SK-N-SH treated with all-trans-retinoic acid at 6 μM for 48 hours (cell line): ENCODE measurements around the gene CERS2.

ENCODE experiments used
- ATAC-seq: fragments of 200-7000 bp; cut with Tn5 transposase; 3 replicates; pipeline ENCODE4 v1.9.1; 2020; ENCODE audit warnings: mild to moderate bottlenecking, moderate library complexity
- ARNTL ChIP-seq: fragments of 450-650 bp; formaldehyde crosslinking; IDR thresholded peaks from 2 replicates; pipeline ENCODE4 v1.5.0; 2020; ENCODE audit warnings: low read depth, mild to moderate bottlenecking, moderate library complexity, borderline replicate concordance
- BACH2 ChIP-seq: fragments of 250-450 bp; sonication (Bioruptor Pico); IDR thresholded peaks from 2 replicates; pipeline ENCODE4 v1.9.0; 2021; ENCODE audit warnings: mild to moderate bottlenecking, borderline replicate concordance
- CREB5 ChIP-seq: fragments of 250-450 bp; sonication (Bioruptor Pico); IDR thresholded peaks from 2 replicates; pipeline ENCODE4 v1.5.1; 2020; ENCODE audit warnings: low read depth, mild to moderate bottlenecking, moderate library complexity
- CSDC2 ChIP-seq: fragments of 250-450 bp; sonication (Bioruptor Pico); IDR thresholded peaks from 2 replicates; pipeline ENCODE4 v1.5.0; 2020; ENCODE audit warnings: mild to moderate bottlenecking, moderate library complexity
- ESRRG ChIP-seq: fragments of 250-450 bp; sonication (Bioruptor Pico); IDR thresholded peaks from 2 replicates; pipeline ENCODE4 v1.6.1; 2021; ENCODE audit warnings: mild to moderate bottlenecking
- GLIS3 ChIP-seq: fragments of 250-450 bp; sonication (Bioruptor Pico); IDR thresholded peaks from 2 replicates; pipeline ENCODE4 v1.5.0; 2020; ENCODE audit warnings: mild to moderate bottlenecking, moderate library complexity
- ISL1 ChIP-seq: fragments of 250-450 bp; sonication (Bioruptor Pico); IDR thresholded peaks from 2 replicates; pipeline ENCODE4 v2.1.2; 2022; ENCODE audit warnings: mild to moderate bottlenecking, moderate library complexity
- OSR1 ChIP-seq: fragments of 250-450 bp; sonication (Bioruptor Pico); IDR thresholded peaks from 2 replicates; pipeline ENCODE4 v1.8.0; 2022; ENCODE audit warnings: moderate library complexity, mild to moderate bottlenecking, inconsistent platforms
- PATZ1 ChIP-seq: fragments of 250-450 bp; sonication (Bioruptor Pico); IDR thresholded peaks from 2 replicates; pipeline ENCODE4 v1.8.0; 2020; ENCODE audit warnings: mild to moderate bottlenecking, moderate library complexity, borderline replicate concordance
- PPARA ChIP-seq: fragments of 250-450 bp; sonication (Bioruptor Pico); IDR thresholded peaks from 2 replicates; pipeline ENCODE4 v1.5.0; 2020; ENCODE audit warnings: mild to moderate bottlenecking, borderline replicate concordance
- SNAI2 ChIP-seq: fragments of 250-450 bp; sonication (Bioruptor Pico); IDR thresholded peaks from 2 replicates; pipeline ENCODE4 v1.5.0; 2020; ENCODE audit warnings: mild to moderate bottlenecking, moderate library complexity
- TCF4 ChIP-seq: fragments of 250-450 bp; sonication (Bioruptor Pico); IDR thresholded peaks from 2 replicates; pipeline ENCODE4 v1.8.0; 2021; ENCODE audit warnings: mild to moderate bottlenecking, moderate library complexity, borderline replicate concordance
- TOX ChIP-seq: fragments of 250-450 bp; sonication (Bioruptor Pico); IDR thresholded peaks from 2 replicates; pipeline ENCODE4 v1.8.0; 2021; ENCODE audit warnings: mild to moderate bottlenecking, moderate library complexity, borderline replicate concordance
- ZC3H10 ChIP-seq: fragments of 250-450 bp; sonication (Bioruptor Pico); IDR thresholded peaks from 2 replicates; pipeline ENCODE4 v1.5.1; 2021; ENCODE audit warnings: mild to moderate bottlenecking, moderate library complexity
- ZNF565 ChIP-seq: fragments of 450-650 bp; formaldehyde crosslinking; conservative IDR thresholded peaks from 2 replicates; pipeline ENCODE4 v1.5.0; 2020; ENCODE audit warnings: low read depth, mild to moderate bottlenecking, moderate library complexity
- ZNF70 ChIP-seq: fragments of 450-650 bp; formaldehyde crosslinking; IDR thresholded peaks from 2 replicates; pipeline ENCODE4 v1.5.0; 2020; ENCODE audit warnings: mild to moderate bottlenecking, moderate library complexity
- TF ChIP-seq, protein P1 (sequence below): fragments of 250-450 bp; sonication (Bioruptor Pico); IDR thresholded peaks from 2 replicates; pipeline ENCODE4 v1.5.0; 2020; ENCODE audit warnings: mild to moderate bottlenecking, moderate library complexity
- TF ChIP-seq, protein P2 (sequence below): fragments of 250-450 bp; sonication (Bioruptor Pico); IDR thresholded peaks from 2 replicates; pipeline ENCODE4 v1.5.1; 2021; ENCODE audit warnings: mild to moderate bottlenecking, moderate library complexity
- TF ChIP-seq, protein P3 (sequence below): fragments of 250-450 bp; sonication (Bioruptor Pico); IDR thresholded peaks from 2 replicates; pipeline ENCODE4 v1.8.0; 2021; ENCODE audit warnings: low read depth, mild to moderate bottlenecking, moderate library complexity, borderline replicate concordance

Gene CERS2

DNA sequence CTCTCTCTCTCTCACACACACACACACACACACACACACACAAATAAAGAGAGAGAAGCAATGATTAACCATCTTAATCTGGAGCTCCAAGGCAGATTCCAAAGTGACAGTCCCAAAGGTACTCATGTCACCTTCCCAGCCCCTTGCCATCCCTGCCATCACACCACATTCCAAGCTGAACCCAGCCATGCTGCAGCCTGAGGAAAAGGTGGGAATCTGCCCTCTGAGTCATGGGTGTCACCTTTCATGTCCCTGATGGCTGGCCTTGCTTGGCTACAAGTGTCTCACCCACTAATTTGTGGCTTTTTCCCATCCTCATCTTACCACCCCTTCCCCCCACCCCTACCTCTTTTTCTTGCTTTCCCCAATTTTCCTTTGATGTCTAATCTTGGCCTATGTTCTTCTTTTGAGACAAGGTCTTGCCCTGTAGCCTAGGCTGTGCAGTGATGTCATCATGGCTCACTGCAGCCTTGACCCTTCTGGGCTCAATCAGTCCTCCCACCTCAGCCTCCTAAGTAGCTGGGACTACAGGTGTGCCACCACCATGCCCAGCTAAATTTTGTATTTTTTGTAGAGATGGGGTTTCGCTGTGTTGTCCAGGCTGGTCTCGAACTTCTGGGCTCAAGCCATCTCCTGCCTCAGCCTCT is 10.7 kb upstream of the CERS2 start:
- no peak for TF ChIP-seq ZNF70 (CRISPR knock-in tag)
- TF ChIP-seq, protein P1, sequence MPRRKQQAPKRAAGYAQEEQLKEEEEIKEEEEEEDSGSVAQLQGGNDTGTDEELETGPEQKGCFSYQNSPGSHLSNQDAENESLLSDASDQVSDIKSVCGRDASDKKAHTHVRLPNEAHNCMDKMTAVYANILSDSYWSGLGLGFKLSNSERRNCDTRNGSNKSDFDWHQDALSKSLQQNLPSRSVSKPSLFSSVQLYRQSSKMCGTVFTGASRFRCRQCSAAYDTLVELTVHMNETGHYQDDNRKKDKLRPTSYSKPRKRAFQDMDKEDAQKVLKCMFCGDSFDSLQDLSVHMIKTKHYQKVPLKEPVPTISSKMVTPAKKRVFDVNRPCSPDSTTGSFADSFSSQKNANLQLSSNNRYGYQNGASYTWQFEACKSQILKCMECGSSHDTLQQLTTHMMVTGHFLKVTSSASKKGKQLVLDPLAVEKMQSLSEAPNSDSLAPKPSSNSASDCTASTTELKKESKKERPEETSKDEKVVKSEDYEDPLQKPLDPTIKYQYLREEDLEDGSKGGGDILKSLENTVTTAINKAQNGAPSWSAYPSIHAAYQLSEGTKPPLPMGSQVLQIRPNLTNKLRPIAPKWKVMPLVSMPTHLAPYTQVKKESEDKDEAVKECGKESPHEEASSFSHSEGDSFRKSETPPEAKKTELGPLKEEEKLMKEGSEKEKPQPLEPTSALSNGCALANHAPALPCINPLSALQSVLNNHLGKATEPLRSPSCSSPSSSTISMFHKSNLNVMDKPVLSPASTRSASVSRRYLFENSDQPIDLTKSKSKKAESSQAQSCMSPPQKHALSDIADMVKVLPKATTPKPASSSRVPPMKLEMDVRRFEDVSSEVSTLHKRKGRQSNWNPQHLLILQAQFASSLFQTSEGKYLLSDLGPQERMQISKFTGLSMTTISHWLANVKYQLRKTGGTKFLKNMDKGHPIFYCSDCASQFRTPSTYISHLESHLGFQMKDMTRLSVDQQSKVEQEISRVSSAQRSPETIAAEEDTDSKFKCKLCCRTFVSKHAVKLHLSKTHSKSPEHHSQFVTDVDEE (CRISPR knock-in tag), result no peak
- TF ChIP-seq, protein P2, sequence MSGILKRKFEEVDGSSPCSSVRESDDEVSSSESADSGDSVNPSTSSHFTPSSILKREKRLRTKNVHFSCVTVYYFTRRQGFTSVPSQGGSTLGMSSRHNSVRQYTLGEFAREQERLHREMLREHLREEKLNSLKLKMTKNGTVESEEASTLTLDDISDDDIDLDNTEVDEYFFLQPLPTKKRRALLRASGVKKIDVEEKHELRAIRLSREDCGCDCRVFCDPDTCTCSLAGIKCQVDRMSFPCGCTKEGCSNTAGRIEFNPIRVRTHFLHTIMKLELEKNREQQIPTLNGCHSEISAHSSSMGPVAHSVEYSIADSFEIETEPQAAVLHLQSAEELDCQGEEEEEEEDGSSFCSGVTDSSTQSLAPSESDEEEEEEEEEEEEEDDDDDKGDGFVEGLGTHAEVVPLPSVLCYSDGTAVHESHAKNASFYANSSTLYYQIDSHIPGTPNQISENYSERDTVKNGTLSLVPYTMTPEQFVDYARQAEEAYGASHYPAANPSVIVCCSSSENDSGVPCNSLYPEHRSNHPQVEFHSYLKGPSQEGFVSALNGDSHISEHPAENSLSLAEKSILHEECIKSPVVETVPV, result no peak
- TF ChIP-seq TOX (CRISPR knock-in tag), result no peak
- no peak for TF ChIP-seq SNAI2 (CRISPR knock-in tag)
- TF ChIP-seq, protein P3, sequence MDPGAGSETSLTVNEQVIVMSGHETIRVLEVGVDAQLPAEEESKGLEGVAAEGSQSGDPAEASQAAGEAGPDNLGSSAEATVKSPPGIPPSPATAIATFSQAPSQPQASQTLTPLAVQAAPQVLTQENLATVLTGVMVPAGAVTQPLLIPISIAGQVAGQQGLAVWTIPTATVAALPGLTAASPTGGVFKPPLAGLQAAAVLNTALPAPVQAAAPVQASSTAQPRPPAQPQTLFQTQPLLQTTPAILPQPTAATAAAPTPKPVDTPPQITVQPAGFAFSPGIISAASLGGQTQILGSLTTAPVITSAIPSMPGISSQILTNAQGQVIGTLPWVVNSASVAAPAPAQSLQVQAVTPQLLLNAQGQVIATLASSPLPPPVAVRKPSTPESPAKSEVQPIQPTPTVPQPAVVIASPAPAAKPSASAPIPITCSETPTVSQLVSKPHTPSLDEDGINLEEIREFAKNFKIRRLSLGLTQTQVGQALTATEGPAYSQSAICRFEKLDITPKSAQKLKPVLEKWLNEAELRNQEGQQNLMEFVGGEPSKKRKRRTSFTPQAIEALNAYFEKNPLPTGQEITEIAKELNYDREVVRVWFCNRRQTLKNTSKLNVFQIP, result no peak
- TF ChIP-seq CSDC2, result no peak
- no peak for TF ChIP-seq OSR1 (CRISPR knock-in tag)
- no peak for TF ChIP-seq ZC3H10
- no peak for TF ChIP-seq BACH2 (CRISPR knock-in tag)
- no peak for TF ChIP-seq ARNTL (CRISPR knock-in tag)
- TF ChIP-seq CREB5 (CRISPR knock-in tag), result no peak
- no peak for TF ChIP-seq ESRRG (CRISPR knock-in tag)
- no peak for TF ChIP-seq ZNF565 (CRISPR knock-in tag)
- no peak for TF ChIP-seq PATZ1
- no peak for ATAC-seq

GRCh38 chr1:150981805-150982712 is 7.4 kb upstream of the CERS2 start, which contains the start of gene ANXA9:
ANXA9 (plus strand) TSS chr1:150982292; CDS start chr1:150983106, 814 bp downstream.
- TF ChIP-seq ESRRG (CRISPR knock-in tag) (no peak), CREB5 (CRISPR knock-in tag) (no peak), PPARA (CRISPR knock-in tag) (no peak), PATZ1 (no peak), ZNF565 (CRISPR knock-in tag) (no peak), GLIS3 (CRISPR knock-in tag) (no peak), ISL1 (CRISPR knock-in tag) (no peak), BACH2 (CRISPR knock-in tag) (no peak), ZNF70 (CRISPR knock-in tag) (no peak), TCF4 (CRISPR knock-in tag) (no peak), CSDC2 (no peak), SNAI2 (CRISPR knock-in tag) (no peak), ARNTL (CRISPR knock-in tag) (no peak)
- TF ChIP-seq, protein P2, result no peak
- no peak for ATAC-seq
